ENCODE results near the gene CALCOCO1. TPM values are rescaled to one million over a fixed set of nuclear protein-coding genes. Genes with fewer than 3 reads are reported as not detected.

The CALCOCO1 gene
- total and polyA plus RNA-seq, 2 experiments from 2014 or later = 71.3 to 74.4 TPM

DNA sequence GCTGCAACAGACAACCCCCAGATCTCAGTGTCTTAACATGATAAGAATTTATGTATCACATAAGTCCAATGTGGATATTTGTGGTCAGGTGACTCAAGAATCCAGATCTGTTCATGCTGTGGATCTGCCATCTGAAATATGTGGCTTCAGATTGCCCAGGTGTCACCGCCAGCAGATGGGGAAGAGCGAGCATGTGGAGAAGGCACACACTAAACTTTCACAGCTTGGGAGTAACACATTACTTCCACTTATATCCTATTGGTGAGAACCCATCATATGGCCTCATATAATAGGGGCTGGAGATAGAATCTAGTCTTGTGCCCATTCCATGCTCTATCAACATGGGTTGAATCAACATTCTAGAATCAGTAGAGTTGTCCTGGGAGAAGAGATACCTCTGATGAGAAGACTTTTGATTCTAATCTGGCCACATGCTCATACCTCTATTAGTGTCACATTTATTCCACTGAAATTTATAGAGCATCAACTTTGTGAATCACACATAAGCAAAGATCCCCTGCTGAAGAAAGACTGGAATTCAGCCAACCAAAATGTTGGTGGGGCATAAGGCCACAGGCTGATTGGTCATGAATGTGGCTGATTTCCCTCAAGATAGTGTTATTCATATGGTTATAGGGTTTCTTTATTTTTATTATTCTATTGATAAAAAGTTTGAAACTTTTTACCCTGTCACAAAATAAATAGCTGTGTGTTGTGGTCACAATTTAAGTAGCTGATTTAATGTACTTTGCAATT, 6.0 kb upstream of the CALCOCO1 start:
- Histone ChIP-seq H3K9me2 (replicated peaks; ENCODE audit: insufficient read depth) (no peaks in the 10 kb centered on the region), H3K4me3 (no peak overlapping the region), H3K4me2 (no peak overlapping the region), H3K36me3 (replicated peaks; ENCODE audit: insufficient read depth, low read depth) (no peaks in the 10 kb centered on the region), H3K27me3 (peaks cover 57% of the 10 kb centered on the region), H4K20me1 (ENCODE audit: insufficient read depth, poor library complexity, severe bottlenecking) (no peaks in the 10 kb centered on the region), H2AFZ (no peak overlapping the region), H3K4me1 (ENCODE audit: insufficient read depth) (peaks cover 2% of the 10 kb centered on the region), H3K9me3 (ENCODE audit: low read depth) (no peaks in the 10 kb centered on the region), H3K27ac (no peak overlapping the region), H3K79me2 (no peaks in the 10 kb centered on the region)
- 96% methylated on average over 2 of the region's 2 CpGs for WGBS (ENCODE audit: low lambda C conversion rate, missing lambda C conversion rate)
- DNase-seq (ENCODE audit: low spot score) = no peak
- TF ChIP-seq EZH2phosphoT487 (IDR thresholded peaks at IDR 0.05; ENCODE audit: low read depth, severe bottlenecking, unreplicated experiment) (no peak), EZH2 (IDR thresholded peaks at IDR 0.05; ENCODE audit: borderline replicate concordance) (no peak)
- TF ChIP-seq, protein P1, sequence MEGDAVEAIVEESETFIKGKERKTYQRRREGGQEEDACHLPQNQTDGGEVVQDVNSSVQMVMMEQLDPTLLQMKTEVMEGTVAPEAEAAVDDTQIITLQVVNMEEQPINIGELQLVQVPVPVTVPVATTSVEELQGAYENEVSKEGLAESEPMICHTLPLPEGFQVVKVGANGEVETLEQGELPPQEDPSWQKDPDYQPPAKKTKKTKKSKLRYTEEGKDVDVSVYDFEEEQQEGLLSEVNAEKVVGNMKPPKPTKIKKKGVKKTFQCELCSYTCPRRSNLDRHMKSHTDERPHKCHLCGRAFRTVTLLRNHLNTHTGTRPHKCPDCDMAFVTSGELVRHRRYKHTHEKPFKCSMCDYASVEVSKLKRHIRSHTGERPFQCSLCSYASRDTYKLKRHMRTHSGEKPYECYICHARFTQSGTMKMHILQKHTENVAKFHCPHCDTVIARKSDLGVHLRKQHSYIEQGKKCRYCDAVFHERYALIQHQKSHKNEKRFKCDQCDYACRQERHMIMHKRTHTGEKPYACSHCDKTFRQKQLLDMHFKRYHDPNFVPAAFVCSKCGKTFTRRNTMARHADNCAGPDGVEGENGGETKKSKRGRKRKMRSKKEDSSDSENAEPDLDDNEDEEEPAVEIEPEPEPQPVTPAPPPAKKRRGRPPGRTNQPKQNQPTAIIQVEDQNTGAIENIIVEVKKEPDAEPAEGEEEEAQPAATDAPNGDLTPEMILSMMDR (IDR thresholded peaks at IDR 0.05; ENCODE audit: poor library complexity) = no peak

DNA sequence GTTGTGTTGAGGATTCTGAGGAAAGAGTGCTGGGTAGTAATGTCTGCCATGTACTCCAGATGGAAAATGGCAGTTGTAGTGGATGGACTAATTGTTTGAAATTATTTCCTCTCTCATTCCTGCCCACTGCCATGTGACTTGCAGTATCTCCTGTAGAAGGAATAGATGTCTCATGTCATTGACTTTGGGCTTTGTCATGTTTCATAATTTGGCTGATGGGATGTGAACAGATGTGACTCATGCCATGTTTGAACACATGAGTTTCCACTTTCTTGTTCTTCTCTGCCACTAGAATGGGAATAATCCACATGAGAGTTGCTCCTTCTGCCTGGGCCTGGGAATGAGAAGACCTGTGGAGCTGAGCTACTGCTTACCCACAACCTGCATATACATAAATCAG, 2.4 kb upstream of the CALCOCO1 start:
- peaks cover 21% of the 10 kb centered on the region for H3K27me3 ChIP-seq
- no peaks in the 10 kb centered on the region for H3K9me2 ChIP-seq (replicated peaks; ENCODE audit: insufficient read depth)
- DNase-seq (ENCODE audit: low spot score) = no peak
- H3K9me3 ChIP-seq (ENCODE audit: low read depth) = no peaks in the 10 kb centered on the region
- H4K20me1 ChIP-seq (ENCODE audit: insufficient read depth, poor library complexity, severe bottlenecking) = no peaks in the 10 kb centered on the region
- no peak overlapping the region for H3K4me3 ChIP-seq
- H3K4me2 ChIP-seq = no peak overlapping the region
- peaks cover 6% of the 10 kb centered on the region for H3K4me1 ChIP-seq (ENCODE audit: insufficient read depth)
- H3K27ac ChIP-seq = no peak overlapping the region
- H3K79me2 ChIP-seq = peaks cover 4% of the 10 kb centered on the region
- no peak for TF ChIP-seq EZH2phosphoT487 (IDR thresholded peaks at IDR 0.05; ENCODE audit: low read depth, severe bottlenecking, unreplicated experiment)
- TF ChIP-seq, protein P1 (IDR thresholded peaks at IDR 0.05; ENCODE audit: poor library complexity) = no peak
- no peak for TF ChIP-seq EZH2 (IDR thresholded peaks at IDR 0.05; ENCODE audit: borderline replicate concordance)
- no peaks in the 10 kb centered on the region for H3K36me3 ChIP-seq (replicated peaks; ENCODE audit: insufficient read depth, low read depth)
- no peak overlapping the region for H2AFZ ChIP-seq

DNA sequence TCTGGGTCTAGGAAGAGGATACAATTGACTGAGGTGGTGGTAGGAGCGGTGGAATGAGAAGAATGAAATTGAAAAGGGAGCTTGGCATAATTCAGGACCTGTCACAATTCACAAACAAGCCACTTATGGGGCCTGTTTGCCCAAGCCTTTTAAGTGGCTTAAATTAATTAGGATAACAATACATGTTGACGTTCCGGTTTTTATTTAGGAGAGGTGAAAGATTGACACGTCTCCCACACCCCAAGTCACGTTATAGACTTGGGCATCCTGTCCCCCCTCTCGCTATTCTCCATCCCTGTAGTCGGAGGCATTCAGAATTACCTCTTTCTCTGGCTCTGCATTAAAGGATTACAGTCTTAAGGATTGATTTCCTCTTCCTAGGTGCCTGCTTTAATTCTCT, 954 bp upstream of the CALCOCO1 start:
- Histone ChIP-seq H3K4me2 (peak overlapping the region; percentile 69), H3K9me2 (replicated peaks; ENCODE audit: insufficient read depth) (no peaks in the 10 kb centered on the region), H3K9me3 (ENCODE audit: low read depth) (no peaks in the 10 kb centered on the region), H3K27me3 (peaks cover 10% of the 10 kb centered on the region), H2AFZ (peak overlapping the region; percentile 46), H3K4me1 (ENCODE audit: insufficient read depth) (peaks cover 6% of the 10 kb centered on the region), H3K4me3 (no peak overlapping the region), H3K27ac (no peak overlapping the region), H4K20me1 (ENCODE audit: insufficient read depth, poor library complexity, severe bottlenecking) (no peaks in the 10 kb centered on the region), H3K79me2 (peaks cover 4% of the 10 kb centered on the region), H3K36me3 (replicated peaks; ENCODE audit: insufficient read depth, low read depth) (no peaks in the 10 kb centered on the region)
- TF ChIP-seq, protein P1 (IDR thresholded peaks at IDR 0.05; ENCODE audit: poor library complexity) = no peak
- TF ChIP-seq EZH2 (IDR thresholded peaks at IDR 0.05; ENCODE audit: borderline replicate concordance) (no peak), EZH2phosphoT487 (IDR thresholded peaks at IDR 0.05; ENCODE audit: low read depth, severe bottlenecking, unreplicated experiment) (no peak)
- WGBS (ENCODE audit: low lambda C conversion rate, missing lambda C conversion rate) = 36% methylated on average over 7 of the region's 7 CpGs
- DNase-seq (ENCODE audit: low spot score) = no peak

Measured in hepatocyte (in vitro differentiated cells).